Measurements from ENCODE around the gene VPS33B. TPM values are rescaled to one million over a fixed set of nuclear protein-coding genes. Genes with fewer than 3 reads are reported as not detected.
A peak's percentile ranks its signal among the peaks of the same experiment; 100 is the strongest.

VPS33B gene
- 5.2 and 18.7 TPM in 2 replicates for total RNA-seq
- polyA plus RNA-seq: 13.3 and 17.2 TPM in 2 replicates

- Histone ChIP-seq H3K27me3 (no peaks in the 10 kb centered on the region), H3K4me1 (ENCODE audit: low read depth) (peaks cover 8% of the 10 kb centered on the region), H3K36me3 (no peaks in the 10 kb centered on the region), H3K4me3 (peak within 1 kb of the TSS; percentile 96), H3K9me3 (ENCODE audit: low read depth) (no peaks in the 10 kb centered on the region), H3K27ac (peak within 1 kb of the TSS; percentile 49)
- TF ChIP-seq CTCF (IDR thresholded peaks at IDR 0.05; ENCODE audit: low read depth, low read length): no peak
- peak; percentile 83 to 91 for DNase-seq (ENCODE audit: low read depth in 1 of 2, low spot score in 1 of 2)
These were observed at the start of gene VPS33B for GRCh38 chr15:91022075-91022831. Gene VPS33B, minus strand, starts transcription at chr15:91022594. Its CDS starts 345 bp downstream, at chr15:91022249.

- H3K4me1 ChIP-seq (ENCODE audit: low read depth): no peaks in the 10 kb centered on the region
- no peak for DNase-seq (ENCODE audit: low read depth in 1 of 2, low spot score in 1 of 2)
- no peaks in the 10 kb centered on the region for H3K9me3 ChIP-seq (ENCODE audit: low read depth)
- no peaks in the 10 kb centered on the region for H3K36me3 ChIP-seq
- H3K27me3 ChIP-seq: no peaks in the 10 kb centered on the region
- no peak overlapping the region for H3K27ac ChIP-seq
- H3K4me3 ChIP-seq: no peak overlapping the region
- TF ChIP-seq CTCF (IDR thresholded peaks at IDR 0.05; ENCODE audit: low read depth, low read length): no peak
These were observed 49.8 kb upstream of the VPS33B start for GRCh38 chr15:91072161-91072560.

- Histone ChIP-seq H3K4me3 (no peak overlapping the region), H3K4me1 (ENCODE audit: low read depth) (no peaks in the 10 kb centered on the region), H3K9me3 (ENCODE audit: low read depth) (no peaks in the 10 kb centered on the region), H3K27ac (no peak overlapping the region), H3K27me3 (no peaks in the 10 kb centered on the region), H3K36me3 (no peaks in the 10 kb centered on the region)
- TF ChIP-seq CTCF (IDR thresholded peaks at IDR 0.05; ENCODE audit: low read depth, low read length): no peak
- no peak for DNase-seq (ENCODE audit: low read depth in 1 of 2, low spot score in 1 of 2)
These were observed 48.5 kb upstream of the VPS33B start for GRCh38 chr15:91070872-91071271.

- H3K4me3 ChIP-seq: no peak overlapping the region
- H3K27ac ChIP-seq: no peak overlapping the region
- no peaks in the 10 kb centered on the region for H3K36me3 ChIP-seq
- H3K27me3 ChIP-seq: no peaks in the 10 kb centered on the region
- H3K9me3 ChIP-seq (ENCODE audit: low read depth): no peaks in the 10 kb centered on the region
- no peaks in the 10 kb centered on the region for H3K4me1 ChIP-seq (ENCODE audit: low read depth)
- DNase-seq (ENCODE audit: low read depth in 1 of 2, low spot score in 1 of 2): no peak
- TF ChIP-seq CTCF (IDR thresholded peaks at IDR 0.05; ENCODE audit: low read depth, low read length): no peak
These were observed 46.6 kb upstream of the VPS33B start for GRCh38 chr15:91068966-91069365.

- TF ChIP-seq CTCF (IDR thresholded peaks at IDR 0.05; ENCODE audit: low read depth, low read length): no peak
- no peak for DNase-seq (ENCODE audit: low read depth in 1 of 2, low spot score in 1 of 2)
- H3K36me3 ChIP-seq: no peaks in the 10 kb centered on the region
- no peaks in the 10 kb centered on the region for H3K4me1 ChIP-seq (ENCODE audit: low read depth)
- no peaks in the 10 kb centered on the region for H3K9me3 ChIP-seq (ENCODE audit: low read depth)
- no peaks in the 10 kb centered on the region for H3K27me3 ChIP-seq
- no peak overlapping the region for H3K4me3 ChIP-seq
- no peak overlapping the region for H3K27ac ChIP-seq
These were observed 46.0 kb upstream of the VPS33B start for GRCh38 chr15:91068436-91068835.
